GM12878 (cell line): Measurements from ENCODE around the gene BLTP3B. TPM values are rescaled to one million over a fixed set of nuclear protein-coding genes. Genes with fewer than 3 reads are reported as not detected.

Experiments used
- ATAC-seq: fragments of 200-7000 bp; cut with Tn5 transposase; 3 replicates; pipeline ENCODE4 v1.9.1; 2020; ENCODE audit warnings: mild to moderate bottlenecking, moderate library complexity
- BruUV-seq: library from RNA; stranded (reverse); fragments of 400-500 nt; replicated peaks from 2 replicates; lab custom pipeline; 2021; lab: Mats Ljungman, UMichigan
- CTCF ChIA-PET: fragments of 300-600 bp; sonication (Branson Sonifier 250); formaldehyde crosslinking; extraction: SDS; loops from one replicate; lab custom pipeline; 2021; ENCODE audit warnings: inconsistent platforms; lab: Yijun Ruan, JAX
- POLR2A ChIA-PET: fragments of 350-600 bp; formaldehyde crosslinking; extraction: SDS; loops from one replicate; lab custom pipeline; 2021; ENCODE audit warnings: inconsistent platforms; lab: Charles Lee
- RAD21 ChIA-PET: fragments of 300-600 bp; sonication (Branson Sonifier 250); formaldehyde crosslinking; loops from one replicate; lab custom pipeline; 2023; ENCODE audit warnings: antibody characterized with exemption; ENCODE audit not compliant: unreplicated experiment; lab: Charles Lee
- SMC1A ChIA-PET: fragments of 300-600 bp; sonication (Branson Sonifier 250); formaldehyde crosslinking; loops from one replicate; lab custom pipeline; 2023; ENCODE audit not compliant: unreplicated experiment, uncharacterized antibody; lab: Charles Lee
- DNase-seq: peaks from one replicate; pipeline ENCODE4 v3.0.0-alpha.2; 2011; ENCODE audit warnings: low read depth, low spot score
- FAIRE-seq: peaks from 3 replicates; lab custom pipeline; 2011; peaks lifted over from hg19 to GRCh38; lab: Jason Lieb, UNC
- H2AFZ ChIP-seq: 2 replicates; pipeline ENCODE4 v1.6.0; 2011; ENCODE audit warnings: low read depth, low read length, control low read depth; ENCODE audit not compliant: control insufficient read depth
- H3K27ac ChIP-seq: 2 replicates; pipeline ENCODE4 v1.5.1; 2011; ENCODE audit warnings: control low read depth; ENCODE audit not compliant: control insufficient read depth, insufficient read depth
- H3K27me3 ChIP-seq, 2 experiments: replicated peaks in 1 of 2; 2 replicates each; pipeline versions ENCODE4 v1.6.0 to v1.6.1; 2011; ENCODE audit warnings: low read length in 1 of 2; ENCODE audit not compliant: control insufficient read depth in 2 of 2, insufficient read depth in 2 of 2
- H3K36me3 ChIP-seq, 2 experiments: 2 replicates each; pipeline ENCODE4 v1.5.1; 2011; ENCODE audit warnings: low read length in 1 of 2; ENCODE audit not compliant: control insufficient read depth in 2 of 2, insufficient read depth in 2 of 2
- H3K4me1 ChIP-seq: 2 replicates; pipeline ENCODE4 v1.6.1; 2011; ENCODE audit warnings: mild to moderate bottlenecking, low read length, moderate library complexity, mixed read lengths; ENCODE audit not compliant: control insufficient read depth, insufficient read depth
- H3K4me2 ChIP-seq: 2 replicates; pipeline ENCODE4 v1.6.0; 2011; ENCODE audit warnings: control low read depth; ENCODE audit not compliant: control insufficient read depth, insufficient read depth
- H3K4me3 ChIP-seq: fragments of 200-600 bp; sonication (generic); 2 replicates; pipeline ENCODE4 v1.5.1; 2016
- H3K79me2 ChIP-seq: 2 replicates; pipeline ENCODE4 v1.6.0; 2011; ENCODE audit warnings: low read length; ENCODE audit not compliant: control insufficient read depth, insufficient read depth
- H3K9ac ChIP-seq: 2 replicates; pipeline ENCODE4 v1.8.0; 2011; ENCODE audit warnings: low read length, control low read depth, mixed read lengths; ENCODE audit not compliant: control insufficient read depth, insufficient read depth
- H3K9me3 ChIP-seq: replicated peaks from 3 replicates; pipeline ENCODE4 v1.5.1; 2011; ENCODE audit warnings: mild to moderate bottlenecking, low read length; ENCODE audit not compliant: control insufficient read depth, insufficient read depth
- H4K20me1 ChIP-seq: 2 replicates; pipeline ENCODE4 v1.6.0; 2011; ENCODE audit not compliant: control insufficient read depth, insufficient read depth
- BHLHE40 ChIP-seq, 2 experiments: fragments of 450-650 bp in 1 of 2; IDR thresholded peaks; 2 replicates each; pipeline ENCODE4 v1.6.1; 2011 to 2017; ENCODE audit warnings: low read depth in 2 of 2, borderline replicate concordance in 1 of 2, improper control_type of control experiment in 1 of 2, low read length in 1 of 2, mild to moderate bottlenecking in 1 of 2
- CBX5 ChIP-seq: sonication (generic); IDR thresholded peaks from 2 replicates; pipeline ENCODE4 v1.6.1; 2016; ENCODE audit warnings: low read depth, moderate library complexity, mild to moderate bottlenecking, inconsistent platforms
- CTCF ChIP-seq, 3 experiments: IDR thresholded peaks in 2 of 3; conservative IDR thresholded peaks in 1 of 3; 2 replicates each; pipeline ENCODE4 v1.5.1; 2011; ENCODE audit warnings: low read depth in 3 of 3, low read length in 3 of 3, mild to moderate bottlenecking in 3 of 3, control low read depth in 2 of 3, moderate library complexity in 2 of 3, inconsistent platforms in 1 of 3, mixed read lengths in 1 of 3; ENCODE audit not compliant: control insufficient read depth in 2 of 3, insufficient read depth in 1 of 3; ENCODE audit errors: extremely low read depth in 1 of 3
- MXI1 ChIP-seq: fragments of 150-350 bp; IDR thresholded peaks from 2 replicates; pipeline ENCODE4 v1.6.1; 2011; ENCODE audit warnings: low read depth, mild to moderate bottlenecking, inconsistent platforms, low read length, improper control_type of control experiment
- NFYA ChIP-seq: IDR thresholded peaks from 2 replicates; pipeline ENCODE4 v1.6.1; 2011; ENCODE audit warnings: low read depth, mild to moderate bottlenecking, low read length, improper control_type of control experiment, borderline replicate concordance
- NRF1 ChIP-seq: conservative IDR thresholded peaks from 2 replicates; pipeline ENCODE4 v1.6.1; 2011; ENCODE audit warnings: mild to moderate bottlenecking, low read depth, low read length, improper control_type of control experiment
- PAX5 ChIP-seq: IDR thresholded peaks from 2 replicates; pipeline ENCODE4 v1.6.1; 2011; ENCODE audit warnings: low read depth, low read length, borderline replicate concordance
- POLR2A ChIP-seq: IDR thresholded peaks from 2 replicates; pipeline ENCODE4 v1.6.1; 2011; ENCODE audit warnings: low read depth, mild to moderate bottlenecking, low read length
- RAD21 ChIP-seq: IDR thresholded peaks from 2 replicates; pipeline ENCODE4 v1.6.1; 2011; ENCODE audit warnings: mild to moderate bottlenecking, low read depth, low read length, moderate library complexity; ENCODE audit not compliant: insufficient read depth
- SMARCA5 ChIP-seq: fragments of 450-650 bp; IDR thresholded peaks from 2 replicates; pipeline ENCODE4 v1.6.1; 2017; ENCODE audit warnings: mild to moderate bottlenecking
- SP1 ChIP-seq: IDR thresholded peaks from one replicate; pipeline ENCODE4 v1.6.1; 2011; ENCODE audit warnings: low read depth, low read length
- SPI1 ChIP-seq: IDR thresholded peaks from 2 replicates; pipeline ENCODE4 v1.6.1; 2011; ENCODE audit warnings: low read depth, mild to moderate bottlenecking, low read length, moderate library complexity, borderline replicate concordance; ENCODE audit not compliant: insufficient read depth
- SUPT20H ChIP-seq: IDR thresholded peaks from 2 replicates; pipeline ENCODE4 v1.6.1; 2011; ENCODE audit warnings: low read depth, mild to moderate bottlenecking, low read length, moderate library complexity, borderline replicate concordance; ENCODE audit not compliant: control insufficient read depth
- USF2 ChIP-seq: IDR thresholded peaks from 2 replicates; pipeline ENCODE4 v1.6.1; 2011; ENCODE audit warnings: low read depth, low read length, improper control_type of control experiment, borderline replicate concordance
- YBX1 ChIP-seq: fragments of 450-650 bp; IDR thresholded peaks from 2 replicates; pipeline ENCODE4 v1.6.1; 2016; ENCODE audit warnings: antibody characterized with exemption
- YY1 ChIP-seq: IDR thresholded peaks from 2 replicates; pipeline ENCODE4 v1.6.1; 2011; ENCODE audit warnings: low read depth, mild to moderate bottlenecking, low read length
- ZNF622 ChIP-seq: fragments of 450-650 bp; IDR thresholded peaks from 2 replicates; pipeline ENCODE4 v1.6.1; 2017; ENCODE audit warnings: mild to moderate bottlenecking, inconsistent platforms
- WGBS: methylation state at CpG from one replicate; pipeline ENCODE4 v1.1.6; 2016; ENCODE audit warnings: low lambda C conversion rate; ENCODE audit not compliant: insufficient replicate concordance, insufficient coverage; ENCODE audit errors: missing lambda C conversion rate; 5-methylcytosine and 5-hydroxymethylcytosine counted together
- in situ Hi-C: fragments of 300-500 bp; cut with MboI; formaldehyde crosslinking; loops from 9 replicates; pipeline ENCODE4 v1.14.3; 2018; ENCODE audit warnings: mixed read lengths
- intact Hi-C: fragments of 100-400 bp; cut with micrococcal nuclease; formaldehyde crosslinking; loops from one replicate; pipeline ENCODE4 v1.14.2; 2022; ENCODE audit not compliant: unreplicated experiment
- polyA plus RNA-seq, 11 experiments: library from polyadenylated mRNA; depleted of rRNA in 4 of 11; unstranded in 6 of 11; stranded (reverse) in 5 of 11; fragments of >200 nt; fragmentation: Nextera tagmentation in 4 of 11; fragmentation: Illumina TruSeq in 1 of 11; extraction: Ambion mirVana in 4 of 11; extraction: Trizol in 1 of 11; gene quantifications; 1 replicate in 1 of 11; 2 replicates in 10 of 11; pipeline versions ENCODE4 v1.2.1 to v1.2.3, GENCODE V29; 2011 to 2016; ENCODE audit warnings: inconsistent platforms in 2 of 11, missing spikeins in 2 of 11, low read depth in 1 of 11
- total RNA-seq, 4 experiments: library from RNA; depleted of rRNA in 3 of 4; stranded (reverse); fragments of >200 nt in 3 of 4; fragmentation: Illumina TruSeq in 1 of 4; extraction: Trizol in 1 of 4; gene quantifications; 2 replicates each; pipeline versions ENCODE4 v1.2.1 to v1.2.3, GENCODE V29; 2013 to 2021

Gene BLTP3B
- total and polyA plus RNA-seq, 10 of the 15 experiments (the other 5 are each of a cell fraction or from before 2014, with no cell fraction given): 3.6 to 23.6 (median 17.0) TPM

- ChIA-PET SMC1A (interaction anchor here (0.6 to 1.5 kb wide), 6 partner anchors 21 to 1209 kb away, joined by 3 to 4 read pairs (median 3); no protein-coding TSS in a partner anchor), POLR2A (interaction anchor here (0.6 to 1.7 kb wide), 2 partner anchors 24 to 166 kb away, joined by 3 to 8 read pairs; no protein-coding TSS in a partner anchor), RAD21 (interaction anchor here (0.7 to 1.5 kb wide), 3 partner anchors 22 to 37 kb away, joined by 3 to 6 read pairs (median 3); no protein-coding TSS in a partner anchor), CTCF (interaction anchor here (0.9 to 4.3 kb wide), 9 partner anchors 9 to 392 kb away, joined by 3 to 47 read pairs (median 5); partner anchors contain the start of gene ACTR6)
- TF ChIP-seq USF2 (no peak), YY1 (0 out of 2 replicates have a peak, but pooled peaks have one; percentile 25), SP1 (no peak), SPI1 (no peak), CTCF (IDR thresholded peaks at IDR 0.05 in 2 of 3, conservative IDR thresholded peaks at IDR 0.05 in 1 of 3; ENCODE audit: control insufficient read depth in 2 of 3, extremely low read depth in 1 of 3, insufficient read depth in 1 of 3, low read depth in 3 of 3, low read length in 3 of 3) (peak; percentile 7 to 14 (median 12); a peak in 2 of 6 replicates), RAD21 (0 out of 2 replicates have a peak, but pooled peaks have one; percentile 5), SUPT20H (no peak), NRF1 (0 out of 2 replicates have a peak, but pooled peaks have one; percentile 20), POLR2A (peak; percentile 55; the same call in 1 of the 2 replicates), CBX5 (peak; percentile 80; the same call in 1 of the 2 replicates), YBX1 (no peak), NFYA (no peak), ZNF622 (no peak), MXI1 (no peak), BHLHE40 (IDR thresholded peaks at IDR 0.05; ENCODE audit: borderline replicate concordance in 1 of 2, low read depth in 2 of 2, low read length in 1 of 2) (peak in 1 of 2 experiments; percentile 32; a peak in 1 of 4 replicates), SMARCA5 (peak; percentile 84; the same call in 1 of the 2 replicates), PAX5 (peak; percentile 42; the same call in 1 of the 2 replicates)
- peak overlapping the region; percentile 64 for H3K4me2 ChIP-seq
- H3K27ac ChIP-seq: no peak overlapping the region; the same call in 1 of the 2 replicates
- H3K4me1 ChIP-seq: 0 out of 2 replicates have a peak, but pooled peaks cover 3% of the 10 kb centered on the region
- in situ Hi-C loops: no loop called here
- DNase-seq (no peak), ATAC-seq (peak; percentile 100), FAIRE-seq (peak; percentile 47)
- intact Hi-C loops: loop anchor here (2.0 kb wide), 1 partner anchor 37 kb away; the partner anchor contains the start of gene ACTR6
- WGBS: 20% methylated on average over 16 of the region's 16 CpGs
- peak overlapping the region; percentile 65 for H2AFZ ChIP-seq
- BruUV-seq: no TSS peak
- no peaks in the 10 kb centered on the region for H3K27me3 ChIP-seq
- no peak overlapping the region for H3K4me3 ChIP-seq
- no peaks in the 10 kb centered on the region for H3K36me3 ChIP-seq
- H3K79me2 ChIP-seq: no peaks in the 10 kb centered on the region
- H3K9ac ChIP-seq: no peak overlapping the region
- H4K20me1 ChIP-seq: no peaks in the 10 kb centered on the region
- no peaks in the 10 kb centered on the region for H3K9me3 ChIP-seq
Measured at GRCh38 chr12:100163416-100164152, 20.9 kb upstream of the BLTP3B start.
